Measurements from ENCODE around the gene LAIR1. TPM values are rescaled to one million over a fixed set of nuclear protein-coding genes. Genes with fewer than 3 reads are reported as not detected.
"Not testable (repeated sequence)": the region's sequence is repeated elsewhere in the genome, so short reads cannot be mapped to it uniquely, and the experiment has no call there.

Gene LAIR1
- total RNA-seq, 6 donors from 2014 or later = 46.5 to 228 (median 111) TPM

DNA sequence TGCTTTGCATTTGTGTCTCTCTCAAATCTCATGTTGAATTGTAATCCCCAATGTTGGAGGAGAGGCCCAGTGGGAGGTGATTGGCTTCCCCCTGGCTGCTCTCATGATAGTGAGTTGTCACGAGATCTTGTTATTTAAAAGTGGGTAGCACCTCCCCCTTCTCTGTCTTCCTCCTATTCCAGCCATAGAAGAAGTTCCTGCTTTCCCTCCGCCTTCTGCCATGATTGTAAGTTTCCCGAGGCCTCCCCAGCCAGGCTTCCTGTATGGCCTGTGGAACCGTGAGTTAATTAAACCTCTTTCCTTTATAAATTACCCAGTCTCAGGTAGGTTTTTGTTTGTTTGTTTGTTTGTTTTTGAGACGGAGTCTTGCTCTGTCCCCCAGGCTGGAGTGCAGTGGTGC is 29.6 kb downstream of the LAIR1 start:
- H3K9me3 ChIP-seq = no peaks in the 10 kb centered on the region
- DNase-seq = no peak
- TF ChIP-seq POLR2A (IDR thresholded peaks at IDR 0.05) (peak in 1 of 4 donors; percentile 52), EP300 (IDR thresholded peaks at IDR 0.05) (no peak), POLR2AphosphoS5 (IDR thresholded peaks at IDR 0.05) (no peak)
- H3K36me3 ChIP-seq = no peaks in the 10 kb centered on the region
- H3K4me1 ChIP-seq = no peaks in the 10 kb centered on the region
- H3K27ac ChIP-seq = no peak overlapping the region
- H3K27me3 ChIP-seq = no peaks in the 10 kb centered on the region
- 32 to 39% methylated on average over 5 of the region's 5 CpGs for WGBS, 2 donors
- H3K4me3 ChIP-seq = peak overlapping the region in 1 of 4 donors; percentile 8
- ATAC-seq (ENCODE audit: low FRiP score in 2 of 2) = no peak

DNA sequence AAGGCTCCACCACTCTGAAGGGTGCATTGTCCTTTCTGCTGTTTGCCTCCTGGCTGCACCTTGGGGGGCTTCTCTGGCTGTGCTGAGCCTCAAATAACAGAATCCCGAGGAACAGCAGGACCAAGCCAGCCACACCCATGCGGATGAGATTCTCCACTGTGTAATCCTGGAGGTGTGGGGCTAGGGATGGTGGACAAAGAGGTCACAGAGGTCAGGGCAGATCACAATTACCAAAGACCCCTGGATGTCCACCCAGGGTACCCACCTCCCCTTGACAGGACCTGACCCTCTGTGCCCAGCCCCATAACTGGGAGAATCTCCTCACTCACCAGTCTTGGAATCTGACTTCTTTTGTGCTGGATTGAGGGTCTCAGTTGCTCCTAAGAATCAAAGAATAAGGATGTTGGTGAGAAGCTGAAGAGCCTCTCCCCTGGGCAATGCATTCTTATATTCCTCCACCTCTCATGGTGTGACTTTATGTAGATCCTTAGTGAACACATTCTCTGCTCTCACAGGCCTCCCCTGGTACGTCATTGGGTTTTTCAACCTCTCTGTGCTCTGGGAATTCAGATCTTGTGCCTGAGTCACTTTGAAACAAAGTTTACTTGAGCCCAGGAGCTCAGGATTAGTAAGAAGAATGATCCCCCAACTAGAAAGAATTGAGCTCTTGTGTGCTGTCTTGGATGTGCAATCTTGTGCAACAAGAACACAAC is 31.0 kb downstream of the LAIR1 start:
- DNase-seq (no peak), ATAC-seq (ENCODE audit: low FRiP score in 2 of 2) (no peak)
- Histone ChIP-seq H3K9me3 (no peaks in the 10 kb centered on the region), H3K4me1 (no peaks in the 10 kb centered on the region), H3K27ac (no peak overlapping the region), H3K4me3 (no peak overlapping the region), H3K36me3 (no peaks in the 10 kb centered on the region), H3K27me3 (no peaks in the 10 kb centered on the region)
- WGBS, 2 donors = 78 to 80% methylated on average over 3 of the region's 3 CpGs
- TF ChIP-seq, protein P1, sequence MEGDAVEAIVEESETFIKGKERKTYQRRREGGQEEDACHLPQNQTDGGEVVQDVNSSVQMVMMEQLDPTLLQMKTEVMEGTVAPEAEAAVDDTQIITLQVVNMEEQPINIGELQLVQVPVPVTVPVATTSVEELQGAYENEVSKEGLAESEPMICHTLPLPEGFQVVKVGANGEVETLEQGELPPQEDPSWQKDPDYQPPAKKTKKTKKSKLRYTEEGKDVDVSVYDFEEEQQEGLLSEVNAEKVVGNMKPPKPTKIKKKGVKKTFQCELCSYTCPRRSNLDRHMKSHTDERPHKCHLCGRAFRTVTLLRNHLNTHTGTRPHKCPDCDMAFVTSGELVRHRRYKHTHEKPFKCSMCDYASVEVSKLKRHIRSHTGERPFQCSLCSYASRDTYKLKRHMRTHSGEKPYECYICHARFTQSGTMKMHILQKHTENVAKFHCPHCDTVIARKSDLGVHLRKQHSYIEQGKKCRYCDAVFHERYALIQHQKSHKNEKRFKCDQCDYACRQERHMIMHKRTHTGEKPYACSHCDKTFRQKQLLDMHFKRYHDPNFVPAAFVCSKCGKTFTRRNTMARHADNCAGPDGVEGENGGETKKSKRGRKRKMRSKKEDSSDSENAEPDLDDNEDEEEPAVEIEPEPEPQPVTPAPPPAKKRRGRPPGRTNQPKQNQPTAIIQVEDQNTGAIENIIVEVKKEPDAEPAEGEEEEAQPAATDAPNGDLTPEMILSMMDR (IDR thresholded peaks at IDR 0.05) = no peak
- TF ChIP-seq POLR2AphosphoS5 (IDR thresholded peaks at IDR 0.05) (no peak), POLR2A (IDR thresholded peaks at IDR 0.05) (no peak), EP300 (IDR thresholded peaks at IDR 0.05) (no peak)

DNA sequence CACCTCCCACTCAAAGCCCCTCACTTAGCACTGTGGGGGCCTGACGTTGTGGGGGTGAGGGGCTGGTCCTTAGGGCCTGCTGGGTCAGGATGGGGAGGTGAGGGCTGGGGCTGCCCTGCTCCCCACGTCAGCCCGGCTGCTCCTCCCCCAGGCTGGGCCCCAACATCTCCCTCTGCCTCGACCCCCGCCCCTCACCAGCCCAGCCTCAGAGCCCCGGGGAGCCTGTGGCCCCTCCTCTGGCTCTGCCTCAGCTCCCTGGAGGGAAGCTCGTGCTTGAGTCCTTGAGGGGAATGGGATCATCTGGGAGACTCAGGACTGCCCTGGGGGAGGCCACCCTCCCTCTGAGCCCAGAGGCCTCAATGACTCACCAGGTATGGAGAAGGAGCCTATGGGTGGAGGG is 32.6 kb downstream of the LAIR1 start:
- DNase-seq = no peak
- Histone ChIP-seq H3K27me3 (no peaks in the 10 kb centered on the region), H3K4me3 (no peak overlapping the region), H3K9me3 (no peaks in the 10 kb centered on the region), H3K4me1 (no peaks in the 10 kb centered on the region), H3K36me3 (no peaks in the 10 kb centered on the region), H3K27ac (no peak overlapping the region)
- ATAC-seq (ENCODE audit: low FRiP score in 2 of 2) = peak in 1 of 2 donors; percentile 27
- 57% methylated on average over 5 of the region's 7 CpGs; no CpG with 5 or more reads in 1 of the 2 donors for WGBS, 2 donors
- TF ChIP-seq, protein P1 (IDR thresholded peaks at IDR 0.05) = no peak
- TF ChIP-seq EP300 (IDR thresholded peaks at IDR 0.05) (no peak), POLR2AphosphoS5 (IDR thresholded peaks at IDR 0.05) (no peak), POLR2A (IDR thresholded peaks at IDR 0.05) (no peak)

DNA sequence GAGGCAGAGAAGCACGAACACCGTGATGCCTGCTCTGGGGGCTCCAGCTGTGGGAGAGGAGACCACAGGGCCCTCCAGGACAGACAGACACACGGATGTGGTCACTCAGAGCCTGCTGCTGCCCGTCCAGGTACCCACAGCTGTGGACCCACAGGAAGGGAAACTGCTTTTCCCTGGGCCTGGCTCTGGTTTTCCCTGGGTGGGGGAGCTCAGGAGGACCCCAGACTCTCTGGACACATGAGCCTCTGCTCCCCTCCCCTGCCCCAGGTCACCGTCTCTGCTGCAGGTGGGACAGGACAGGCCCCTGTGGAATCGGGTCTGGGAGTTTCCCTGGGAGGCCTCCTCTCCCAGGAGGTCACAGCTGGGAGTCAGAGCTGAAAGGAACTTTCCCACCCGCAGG is 33.1 kb downstream of the LAIR1 start:
- 80 to 81% methylated on average over 3 to 7 of the region's 7 CpGs for WGBS, 2 donors
- Histone ChIP-seq H3K9me3 (no peaks in the 10 kb centered on the region), H3K36me3 (no peaks in the 10 kb centered on the region), H3K4me1 (no peaks in the 10 kb centered on the region), H3K27ac (no peak overlapping the region), H3K4me3 (no peak overlapping the region), H3K27me3 (no peaks in the 10 kb centered on the region)
- no peak for ATAC-seq (ENCODE audit: low FRiP score in 2 of 2)
- no peak for DNase-seq
- TF ChIP-seq, protein P1 (IDR thresholded peaks at IDR 0.05) = no peak
- TF ChIP-seq EP300 (IDR thresholded peaks at IDR 0.05) (no peak), POLR2AphosphoS5 (IDR thresholded peaks at IDR 0.05) (no peak), POLR2A (IDR thresholded peaks at IDR 0.05) (no peak)

DNA sequence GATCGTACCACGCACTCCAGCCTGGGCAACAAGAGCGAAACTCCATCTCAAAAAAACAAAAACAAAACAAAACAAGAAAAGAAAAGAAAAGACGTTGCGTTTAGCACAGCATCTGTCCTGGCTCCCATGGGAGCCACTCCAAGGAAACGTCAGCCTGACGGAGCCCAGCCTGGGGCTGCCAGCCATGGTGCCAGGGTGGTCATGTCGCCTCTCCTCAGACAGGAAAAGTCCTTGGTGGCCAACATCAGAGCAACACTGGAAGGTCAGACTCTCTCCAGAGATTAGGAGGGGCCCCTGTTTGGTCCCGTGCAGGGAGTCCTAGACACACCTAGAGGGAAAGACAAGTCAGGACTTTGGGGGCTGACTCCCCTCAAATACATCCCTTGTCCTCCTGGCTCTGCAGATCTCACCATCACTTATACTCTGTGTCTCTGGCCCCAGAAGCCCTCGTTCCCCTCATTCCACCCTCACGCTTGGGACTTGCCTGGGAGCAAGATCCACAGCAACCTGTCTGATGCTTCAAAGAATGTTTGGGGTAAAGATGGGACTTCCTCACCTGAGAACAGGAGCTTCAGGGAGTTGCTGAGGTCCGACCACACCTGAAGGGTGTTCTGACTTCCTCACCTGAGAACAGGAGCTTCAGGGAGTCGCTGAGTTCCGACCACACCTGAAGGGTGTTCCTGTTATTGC is 35.1 kb downstream of the LAIR1 start:
- 79 to 85% methylated on average over 10 to 13 of the region's 14 CpGs for WGBS, 2 donors
- DNase-seq (no peak), ATAC-seq (ENCODE audit: low FRiP score in 2 of 2) (no peak)
- no peak for TF ChIP-seq POLR2A (IDR thresholded peaks at IDR 0.05)
- TF ChIP-seq POLR2AphosphoS5 (IDR thresholded peaks at IDR 0.05) = no peak
- TF ChIP-seq EP300 (IDR thresholded peaks at IDR 0.05) = no peak
- TF ChIP-seq, protein P1 (IDR thresholded peaks at IDR 0.05) = no peak
- H3K4me1 ChIP-seq = peaks cover 0 to 8% (median 0%) of the 10 kb centered on the region in 4 donors
- no peaks in the 10 kb centered on the region for H3K27me3 ChIP-seq
- no peaks in the 10 kb centered on the region for H3K9me3 ChIP-seq
- H3K4me3 ChIP-seq = no peak overlapping the region
- no peaks in the 10 kb centered on the region for H3K36me3 ChIP-seq
- no peak overlapping the region for H3K27ac ChIP-seq

DNA sequence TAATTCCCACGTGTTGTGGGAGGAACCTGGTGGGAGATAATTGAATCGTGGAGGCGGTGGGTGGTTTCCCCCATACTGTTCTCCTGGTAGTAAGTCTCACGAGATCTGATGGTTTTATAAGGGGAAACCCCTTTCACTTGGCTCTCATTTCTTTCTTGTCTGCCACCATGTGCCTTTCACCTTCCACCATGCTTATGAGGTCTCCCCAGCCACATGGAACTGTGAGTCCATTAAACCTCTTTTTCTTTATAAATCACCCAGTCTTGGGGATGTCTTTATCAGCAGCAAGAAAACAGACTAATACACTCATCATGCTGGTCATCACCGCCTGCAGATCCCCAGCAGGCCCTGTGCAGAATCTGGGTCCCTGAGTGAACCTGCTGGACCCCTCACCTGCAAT is 36.0 kb downstream of the LAIR1 start:
- not testable (repeated sequence) for ATAC-seq (ENCODE audit: low FRiP score in 2 of 2); DNase-seq; H3K36me3 ChIP-seq; H3K4me1 ChIP-seq; H3K27ac ChIP-seq; H3K4me3 ChIP-seq; H3K27me3 ChIP-seq; H3K9me3 ChIP-seq
- 74 to 83% methylated on average over 5 of the region's 5 CpGs for WGBS, 2 donors

All from upper lobe of left lung (tissue), 6 donors.